ENCODE results near the gene CACNA1C. TPM values are rescaled to one million over a fixed set of nuclear protein-coding genes. Genes with fewer than 3 reads are reported as not detected.

Gene CACNA1C
- total RNA-seq, 1 donor from 2014 or later, result 0.02 TPM

GRCh38 chr12:2302711-2303580 is 250.2 kb downstream of the CACNA1C start:
- Mint-ChIP-seq H3K4me3 (no peak overlapping the region), H3K36me3 (ENCODE audit: low read depth) (no peaks in the 10 kb centered on the region), H3K27me3 (peaks cover 4% of the 10 kb centered on the region), H3K4me1 (peaks cover under 1% of the 10 kb centered on the region), H3K27ac (no peak overlapping the region), H3K9me3 (no peaks in the 10 kb centered on the region)
- DNase-seq (no peak), ATAC-seq (ENCODE audit: low read depth) (no peak)
- TF ChIP-seq CTCF (IDR thresholded peaks at IDR 0.05), result no peak
- intact Hi-C loops (cut with micrococcal nuclease), result no loop called here
- ChIA-PET CTCF (no interaction called here), POLR2A (no interaction called here)

GRCh38 chr12:2304223-2304622 is 251.4 kb downstream of the CACNA1C start:
- ChIA-PET POLR2A (no interaction called here), CTCF (no interaction called here)
- Mint-ChIP-seq H3K27me3 (peaks cover 4% of the 10 kb centered on the region), H3K36me3 (ENCODE audit: low read depth) (no peaks in the 10 kb centered on the region), H3K27ac (no peak overlapping the region), H3K4me1 (no peaks in the 10 kb centered on the region), H3K4me3 (no peak overlapping the region), H3K9me3 (no peaks in the 10 kb centered on the region)
- DNase-seq (no peak), ATAC-seq (ENCODE audit: low read depth) (no peak)
- TF ChIP-seq CTCF (IDR thresholded peaks at IDR 0.05), result no peak
- intact Hi-C loops (cut with micrococcal nuclease), result no loop called here

DNA sequence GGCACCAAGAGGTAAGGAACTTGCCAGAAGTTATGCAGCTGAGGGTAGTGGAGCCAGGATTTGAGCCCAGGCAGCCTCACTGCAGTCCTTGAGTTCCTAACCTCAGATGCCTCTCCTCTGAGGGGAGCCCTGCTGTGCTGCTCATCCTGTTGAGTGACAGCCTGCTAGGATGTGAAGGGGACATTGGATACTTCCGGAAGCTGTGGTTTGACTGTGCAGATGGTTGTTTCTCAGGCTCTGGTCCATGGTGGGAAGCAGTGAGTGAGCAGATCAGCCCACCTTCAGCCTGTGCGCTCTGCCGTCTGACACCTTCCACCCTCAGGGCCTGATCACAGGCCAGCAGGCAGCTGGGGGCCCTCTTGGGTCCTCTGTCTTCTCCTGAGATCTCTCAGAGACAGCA is 253.2 kb downstream of the CACNA1C start:
- ChIA-PET POLR2A (no interaction called here), CTCF (no interaction called here)
- Mint-ChIP-seq H3K36me3 (ENCODE audit: low read depth) (no peaks in the 10 kb centered on the region), H3K27ac (no peak overlapping the region), H3K27me3 (peaks cover 4% of the 10 kb centered on the region), H3K4me1 (no peaks in the 10 kb centered on the region), H3K9me3 (no peaks in the 10 kb centered on the region), H3K4me3 (no peak overlapping the region)
- ATAC-seq (ENCODE audit: low read depth) (no peak), DNase-seq (no peak)
- no peak for TF ChIP-seq CTCF (IDR thresholded peaks at IDR 0.05)
- intact Hi-C loops (cut with micrococcal nuclease), result no loop called here

GRCh38 chr12:2306735-2307134 is 253.9 kb downstream of the CACNA1C start:
- Mint-ChIP-seq H3K4me3 (no peak overlapping the region), H3K4me1 (no peaks in the 10 kb centered on the region), H3K36me3 (ENCODE audit: low read depth) (no peaks in the 10 kb centered on the region), H3K9me3 (no peaks in the 10 kb centered on the region), H3K27me3 (peaks cover 2% of the 10 kb centered on the region), H3K27ac (no peak overlapping the region)
- intact Hi-C loops (cut with micrococcal nuclease), result no loop called here
- ChIA-PET CTCF (no interaction called here), POLR2A (no interaction called here)
- DNase-seq, result no peak
- ATAC-seq (ENCODE audit: low read depth), result no peak
- no peak for TF ChIP-seq CTCF (IDR thresholded peaks at IDR 0.05)

GRCh38 chr12:2307550-2307949 is 254.8 kb downstream of the CACNA1C start:
- no peak for TF ChIP-seq CTCF (IDR thresholded peaks at IDR 0.05)
- Mint-ChIP-seq H3K9me3 (no peaks in the 10 kb centered on the region), H3K27ac (no peak overlapping the region), H3K4me1 (no peaks in the 10 kb centered on the region), H3K36me3 (ENCODE audit: low read depth) (no peaks in the 10 kb centered on the region), H3K27me3 (peaks cover 2% of the 10 kb centered on the region), H3K4me3 (no peak overlapping the region)
- intact Hi-C loops (cut with micrococcal nuclease), result no loop called here
- ATAC-seq (ENCODE audit: low read depth) (no peak), DNase-seq (no peak)
- ChIA-PET CTCF (no interaction called here), POLR2A (no interaction called here)

Measured in activated B cell treated with CpG ODN at 0.5 μM for 24 hours (primary cell).